ENCODE results near the gene NELFE. TPM values are rescaled to one million over a fixed set of nuclear protein-coding genes. Genes with fewer than 3 reads are reported as not detected.

The NELFE gene
- total RNA-seq, 1 experiment from 2014 or later = 91.4 TPM

DNA sequence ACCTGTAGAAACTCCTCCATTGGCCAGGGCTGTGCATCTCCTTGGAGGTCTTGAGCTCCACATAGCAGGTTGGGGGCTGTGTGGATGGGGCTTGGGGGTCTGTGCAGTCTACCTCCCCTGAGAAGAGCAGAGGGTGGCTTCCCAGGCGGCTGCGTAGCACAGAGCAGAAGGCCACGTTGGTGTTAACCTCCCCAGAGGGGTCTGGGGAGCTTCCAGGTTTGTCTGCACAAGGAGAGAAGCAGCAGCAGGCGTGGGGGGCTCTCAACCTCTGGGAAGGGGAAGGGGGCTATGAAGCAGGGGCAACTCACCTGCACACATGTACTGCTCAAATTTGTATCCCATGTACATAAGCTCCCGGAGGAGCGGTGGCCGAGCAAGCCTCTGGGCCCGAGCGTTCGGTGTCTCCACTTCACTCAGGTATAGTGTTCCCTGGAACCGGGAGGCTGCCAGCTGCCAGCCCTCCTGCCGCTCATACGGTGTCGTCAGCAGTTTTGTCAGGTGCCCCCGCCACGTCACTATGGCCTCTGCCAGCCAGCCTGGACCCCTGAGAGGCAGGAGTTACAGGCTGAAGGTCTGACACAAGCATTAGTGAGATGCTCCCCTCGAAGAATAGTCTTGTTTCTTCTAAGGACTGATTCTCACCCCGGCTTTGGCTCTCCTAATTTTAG, 12.0 kb upstream of the NELFE start:
- Mint-ChIP-seq H3K36me3 (ENCODE audit: insufficient read depth in 1 of 3, low read depth in 3 of 3) (peaks cover 33 to 69% (median 62%) of the 10 kb centered on the region in 3 experiments; a peak in 6 of 7 replicates), H3K9me3 (peaks cover 0 to 7% of the 10 kb centered on the region in 2 experiments; a peak in 2 of 5 replicates), H3K27ac (peak overlapping the region in 2 of 3 experiments; percentile 100; a peak in 2 of 7 replicates), H3K27me3 (ENCODE audit: low read depth) (no peaks in the 10 kb centered on the region; the same call in 1 of the 2 replicates), H3K4me1 (peaks cover 8 to 11% of the 10 kb centered on the region in 2 experiments), H3K4me3 (peak overlapping the region; percentile 91 to 97; a peak in 3 of 5 replicates)
- H3K27ac ChIP-seq (ENCODE audit: insufficient read length, low read depth, low read length) = no peak overlapping the region
- no peaks in the 10 kb centered on the region for H4K20me1 ChIP-seq (ENCODE audit: control insufficient read depth, insufficient read depth, insufficient read length)
- no peak overlapping the region for H2BK120ac ChIP-seq (ENCODE audit: low read depth, low read length, poor library complexity, severe bottlenecking)
- no peak for DNase-seq
- H2BK15ac ChIP-seq (ENCODE audit: low read depth, low read length) = no peak overlapping the region
- no peaks in the 10 kb centered on the region; the same call in 1 of the 2 replicates for H3K79me2 ChIP-seq (ENCODE audit: insufficient read depth, low read length)
- H3K23me2 ChIP-seq (ENCODE audit: insufficient read length, low read depth, low read length, poor library complexity, severe bottlenecking) = peaks cover 6% of the 10 kb centered on the region
- no peaks in the 10 kb centered on the region for H3K79me1 ChIP-seq (ENCODE audit: insufficient read depth, low read depth, low read length, poor library complexity, severe bottlenecking)
- H2BK12ac ChIP-seq (ENCODE audit: insufficient read length, low read depth, low read length) = no peak overlapping the region
- no peak overlapping the region for H2BK5ac ChIP-seq (ENCODE audit: insufficient read length, low read length)
- no peak overlapping the region for H3K56ac ChIP-seq (ENCODE audit: insufficient read length, low read depth, low read length)
- no peaks in the 10 kb centered on the region for H3K9me3 ChIP-seq (ENCODE audit: control insufficient read depth, low read depth, low read length)
- no peak overlapping the region for H2AK5ac ChIP-seq (ENCODE audit: insufficient read length, low read length)
- no CpG with 5 or more reads among the region's 18 CpGs for WGBS (ENCODE audit: extremely low coverage, insufficient read length, low lambda C conversion rate)
- peak overlapping the region; percentile 94 for H3K4me2 ChIP-seq (ENCODE audit: insufficient read depth, insufficient read length, low read length)
- H3K18ac ChIP-seq (ENCODE audit: insufficient read length, low read depth, low read length) = no peak overlapping the region
- H3K4me1 ChIP-seq (ENCODE audit: insufficient read depth, low read length) = peaks cover 3% of the 10 kb centered on the region; the same call in 1 of the 2 replicates
- H4K91ac ChIP-seq (ENCODE audit: insufficient read length, low read depth, low read length) = no peak overlapping the region
- no peak overlapping the region for H2BK20ac ChIP-seq (ENCODE audit: low read depth, low read length, poor library complexity, severe bottlenecking)
- H3K9ac ChIP-seq (ENCODE audit: extremely low read depth, insufficient read length, low read length) = no peak overlapping the region
- H3K27me3 ChIP-seq (ENCODE audit: insufficient read depth, low read length) = no peaks in the 10 kb centered on the region
- H3T11ph ChIP-seq (ENCODE audit: low read length) = no peak overlapping the region
- H2AFZ ChIP-seq (ENCODE audit: low read length) = no peak overlapping the region
- H3K14ac ChIP-seq (ENCODE audit: insufficient read depth, low read length) = no peak overlapping the region
- H4K8ac ChIP-seq (replicated peaks; ENCODE audit: insufficient read length, low read depth, low read length) = no peak overlapping the region
- TF ChIP-seq CTCF (conservative IDR thresholded peaks at IDR 0.05) = no peak
- 0 out of 2 replicates have a peak overlapping the region, but pooled peaks have one; percentile 3 for H3K4ac ChIP-seq (ENCODE audit: low read depth, low read length)
- no peak overlapping the region for H4K5ac ChIP-seq (ENCODE audit: insufficient read length, low read depth, low read length)
- no peak overlapping the region for H3K23ac ChIP-seq (ENCODE audit: insufficient read length, low read depth, low read length)

All from H9 (cell line).